ENCODE data around the gene ITGA8.

The ITGA8 gene

GRCh38 chr10:15485684-15486316, 233.9 kb downstream of the ITGA8 start:
- no peak for TF ChIP-seq CTCF (IDR thresholded peaks at IDR 0.05)
- Histone ChIP-seq H3K4me1 (ENCODE audit: control insufficient read depth in 1 of 2, insufficient read depth in 1 of 2, low read depth in 1 of 2, low read length in 1 of 2) (no peaks in the 10 kb centered on the region), H3K27me3 (no peaks in the 10 kb centered on the region)

GRCh38 chr10:15485027-15485426, 234.7 kb downstream of the ITGA8 start:
- no peak overlapping the region for H3K4me3 ChIP-seq (ENCODE audit: low read depth in 1 of 2, low read length in 1 of 2)

More at GRCh38 chr10:15485684-15486316, 233.9 kb downstream of the ITGA8 start:
- H3K9me3 ChIP-seq, result no peaks in the 10 kb centered on the region
- H3K27ac ChIP-seq, result no peak overlapping the region
- no peaks in the 10 kb centered on the region for H3K36me3 ChIP-seq
- H3K4me3 ChIP-seq (ENCODE audit: low read depth in 1 of 2, low read length in 1 of 2), result no peak overlapping the region

DNA sequence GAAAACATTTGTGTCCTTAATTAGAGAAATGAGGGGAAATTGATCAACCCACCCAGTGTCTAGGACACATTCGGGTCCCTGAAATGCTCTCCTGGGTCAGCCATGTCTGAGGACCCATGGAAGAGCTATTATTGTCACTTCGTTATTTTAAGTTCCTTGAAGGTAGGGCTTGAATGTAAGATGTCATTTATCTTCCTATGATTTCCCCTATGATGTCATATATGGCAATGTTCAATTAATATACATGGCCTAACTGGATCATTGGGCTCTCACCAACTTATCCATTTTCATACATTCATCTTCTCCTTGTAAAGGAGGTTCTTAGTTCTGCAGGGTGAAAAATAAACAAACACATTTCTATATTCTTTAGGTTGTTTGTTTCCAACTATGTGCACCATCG, 235.6 kb downstream of the ITGA8 start:
- Histone ChIP-seq H3K9me3 (no peaks in the 10 kb centered on the region), H3K27me3 (peaks cover 8% of the 10 kb centered on the region), H3K27ac (no peak overlapping the region), H3K4me1 (ENCODE audit: control insufficient read depth in 1 of 2, insufficient read depth in 1 of 2, low read depth in 1 of 2, low read length in 1 of 2) (no peaks in the 10 kb centered on the region), H3K4me3 (ENCODE audit: low read depth in 1 of 2, low read length in 1 of 2) (no peak overlapping the region), H3K36me3 (no peaks in the 10 kb centered on the region)
- no peak for TF ChIP-seq CTCF (IDR thresholded peaks at IDR 0.05)

More at GRCh38 chr10:15485027-15485426, 234.7 kb downstream of the ITGA8 start:
- Histone ChIP-seq H3K4me1 (ENCODE audit: control insufficient read depth in 1 of 2, insufficient read depth in 1 of 2, low read depth in 1 of 2, low read length in 1 of 2) (no peaks in the 10 kb centered on the region), H3K36me3 (no peaks in the 10 kb centered on the region), H3K9me3 (no peaks in the 10 kb centered on the region), H3K27me3 (no peaks in the 10 kb centered on the region), H3K27ac (no peak overlapping the region)
- no peak for TF ChIP-seq CTCF (IDR thresholded peaks at IDR 0.05)

GRCh38 chr10:15483215-15484075, 236.3 kb downstream of the ITGA8 start:
- Histone ChIP-seq H3K27ac (no peak overlapping the region), H3K27me3 (peaks cover 10% of the 10 kb centered on the region), H3K9me3 (no peaks in the 10 kb centered on the region), H3K4me1 (ENCODE audit: control insufficient read depth in 1 of 2, insufficient read depth in 1 of 2, low read depth in 1 of 2, low read length in 1 of 2) (no peaks in the 10 kb centered on the region), H3K36me3 (no peaks in the 10 kb centered on the region), H3K4me3 (ENCODE audit: low read depth in 1 of 2, low read length in 1 of 2) (no peak overlapping the region)
- TF ChIP-seq CTCF (IDR thresholded peaks at IDR 0.05), result no peak

DNA sequence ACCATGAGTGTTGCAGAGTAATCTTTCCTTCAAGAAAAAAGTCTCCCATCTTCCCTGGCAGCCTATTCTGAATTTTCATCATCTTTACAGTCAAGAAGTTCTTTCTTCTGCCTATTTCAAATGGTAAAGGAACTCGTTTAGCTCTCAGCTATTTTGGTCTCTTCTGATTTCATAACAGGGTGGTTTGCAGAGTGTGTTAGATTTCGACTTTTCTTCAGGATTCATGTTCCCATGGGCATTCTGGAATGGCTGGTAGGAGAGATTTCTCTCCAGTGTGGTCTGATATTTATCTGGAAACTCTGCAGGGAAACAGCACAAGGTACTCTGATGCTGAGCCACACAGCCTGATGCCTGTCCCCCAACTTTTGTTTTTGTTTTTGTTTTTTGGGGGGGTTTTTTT, 237.6 kb downstream of the ITGA8 start:
- H3K4me1 ChIP-seq (ENCODE audit: control insufficient read depth in 1 of 2, insufficient read depth in 1 of 2, low read depth in 1 of 2, low read length in 1 of 2), result no peaks in the 10 kb centered on the region
- no peak overlapping the region for H3K27ac ChIP-seq
- H3K27me3 ChIP-seq, result peaks cover 10% of the 10 kb centered on the region
- no peak overlapping the region for H3K4me3 ChIP-seq (ENCODE audit: low read depth in 1 of 2, low read length in 1 of 2)
- TF ChIP-seq CTCF (IDR thresholded peaks at IDR 0.05), result no peak
- no peaks in the 10 kb centered on the region for H3K9me3 ChIP-seq
- H3K36me3 ChIP-seq, result no peaks in the 10 kb centered on the region

All from neutrophil (primary cell).